ENCODE results near the gene GALNT17.

GALNT17 gene

DNA sequence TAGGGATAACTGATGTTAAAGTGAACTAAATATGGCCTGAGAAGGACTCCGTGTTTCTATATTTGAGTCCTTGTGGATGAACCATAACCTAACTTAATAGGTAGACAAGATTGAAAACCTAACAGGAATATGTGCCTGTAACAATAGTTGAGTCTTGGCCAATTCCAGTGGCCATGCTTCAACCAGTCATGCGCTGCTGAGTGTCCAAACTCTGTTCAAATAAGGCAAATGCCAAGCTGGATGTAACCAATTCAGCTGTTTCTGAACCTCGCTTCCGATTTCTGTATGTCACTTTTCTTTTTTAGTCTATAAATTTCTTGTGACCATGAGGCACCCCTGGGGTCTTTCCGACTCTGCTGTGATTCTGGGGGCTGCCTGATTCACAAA, 608.2 kb downstream of the GALNT17 start:
- DNase-seq (ENCODE audit: low spot score), result no peak

DNA sequence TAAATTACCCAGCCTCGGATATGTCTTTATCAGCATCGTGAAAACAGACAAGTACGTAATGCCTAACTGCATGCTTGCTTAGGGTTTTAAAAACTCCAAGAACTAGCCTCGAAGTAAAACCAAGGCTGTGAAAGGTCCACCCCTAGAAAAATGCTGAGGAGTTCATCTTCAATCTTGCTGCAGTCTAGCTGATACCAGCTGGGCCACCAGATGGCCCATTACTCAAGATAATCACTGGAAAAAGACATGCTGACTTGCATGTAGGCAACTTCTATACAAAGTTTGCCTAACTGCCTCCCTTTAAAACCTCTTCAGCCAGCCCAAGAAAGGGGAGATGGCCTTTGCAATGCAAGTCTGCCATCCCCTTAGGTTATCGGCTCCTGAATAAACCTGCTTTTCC, 614.1 kb downstream of the GALNT17 start:
- no peak for DNase-seq (ENCODE audit: low spot score)

DNA sequence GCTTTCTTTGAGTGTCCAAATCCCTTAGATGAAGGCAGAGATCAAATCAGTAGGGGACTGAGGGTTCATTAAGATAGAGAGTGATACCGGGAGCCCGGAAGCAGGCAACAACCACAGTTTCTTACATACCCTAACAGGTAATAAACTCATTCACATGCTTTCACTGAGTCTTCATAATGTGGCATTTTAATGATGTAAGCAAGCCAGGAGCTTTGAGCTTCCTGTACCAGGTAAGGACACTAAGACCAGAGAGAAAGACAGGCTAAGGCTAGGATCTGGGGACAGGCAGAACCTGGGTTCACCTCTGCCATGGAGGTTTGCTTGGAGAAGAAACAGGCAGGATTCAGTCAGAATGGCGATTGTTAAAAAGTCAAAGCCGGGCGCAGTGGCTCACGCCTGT, 618.3 kb downstream of the GALNT17 start:
- no peak for DNase-seq (ENCODE audit: low spot score)

GRCh38 chr7:71752171-71752935, 620.4 kb downstream of the GALNT17 start:
- DNase-seq (ENCODE audit: low spot score), result peak; percentile 34

- no peak for DNase-seq (ENCODE audit: low spot score)
Measured at GRCh38 chr7:71753236-71753635, 621.3 kb downstream of the GALNT17 start.

- no peak for DNase-seq (ENCODE audit: low spot score)
Measured at GRCh38 chr7:71753956-71754664, 622.2 kb downstream of the GALNT17 start.

DNA sequence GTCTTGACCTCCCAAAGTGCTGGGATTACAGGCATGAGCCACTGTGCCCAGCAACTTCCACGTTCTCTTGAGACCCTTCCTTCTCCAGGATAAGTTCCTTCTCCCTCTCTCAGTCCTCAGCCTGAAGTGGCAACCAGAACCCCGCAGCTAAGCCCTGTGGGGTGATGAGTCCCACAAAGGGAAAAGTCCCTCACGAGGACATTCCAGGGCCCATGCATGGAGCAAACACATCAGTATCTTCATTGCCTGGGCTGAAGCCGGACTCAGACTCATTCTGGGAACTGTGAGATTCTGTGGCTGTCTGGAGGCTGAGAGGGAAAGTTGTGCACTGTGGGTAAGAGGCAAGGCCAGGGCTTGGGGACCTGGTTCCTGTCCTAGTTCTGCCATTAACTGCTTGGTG, 622.9 kb downstream of the GALNT17 start:
- DNase-seq (ENCODE audit: low spot score), result no peak

DNA sequence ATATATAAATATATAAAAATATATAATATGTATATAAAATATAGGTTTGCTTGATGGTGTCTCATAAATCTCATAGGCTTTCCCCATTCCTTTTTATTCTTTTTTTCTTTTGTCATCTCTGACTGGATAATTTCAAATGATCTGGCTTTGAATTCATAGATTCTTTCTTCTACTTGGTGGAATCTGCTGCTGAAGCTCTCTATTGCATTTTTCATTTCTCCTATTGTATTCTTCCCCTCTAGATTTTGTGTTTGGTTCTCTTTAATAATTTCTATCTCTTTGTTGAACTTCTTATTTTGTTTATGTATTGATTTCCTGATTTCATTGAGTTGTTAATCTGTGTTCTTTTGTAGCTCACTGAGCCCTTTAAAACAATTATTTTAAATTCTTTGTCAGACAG, 629.4 kb downstream of the GALNT17 start:
- no peak for DNase-seq (ENCODE audit: low spot score)
